Measurements from ENCODE around the gene FAM13A.

The FAM13A gene

GRCh38 chr4:88804234-88804633 lies 252.8 kb downstream of the FAM13A start:
- DNase-seq, result no peak

- no peak for DNase-seq
These were observed 253.3 kb downstream of the FAM13A start for GRCh38 chr4:88803600-88804096.

GRCh38 chr4:88802585-88803286 lies 254.2 kb downstream of the FAM13A start:
- no peak for DNase-seq

- no peak for DNase-seq
These were observed 254.8 kb downstream of the FAM13A start for GRCh38 chr4:88802138-88802537.

- no peak for DNase-seq
These were observed 257.1 kb downstream of the FAM13A start for GRCh38 chr4:88799900-88800299.

- no peak for DNase-seq
These were observed 259.3 kb downstream of the FAM13A start for GRCh38 chr4:88797725-88798124.

- no peak for DNase-seq
These were observed 260.4 kb downstream of the FAM13A start for GRCh38 chr4:88796545-88796944.

GRCh38 chr4:88794952-88795351 lies 262.0 kb downstream of the FAM13A start:
- DNase-seq, result no peak

GRCh38 chr4:88794087-88794690 lies 262.8 kb downstream of the FAM13A start:
- no peak for DNase-seq

- DNase-seq, result no peak
These were observed 263.5 kb downstream of the FAM13A start for GRCh38 chr4:88793475-88793874.

GRCh38 chr4:88792821-88793220 lies 264.2 kb downstream of the FAM13A start:
- no peak for DNase-seq

- no peak for DNase-seq
These were observed 264.7 kb downstream of the FAM13A start for GRCh38 chr4:88792268-88792781.

- no peak for DNase-seq
These were observed 265.7 kb downstream of the FAM13A start for GRCh38 chr4:88791274-88791673.

- no peak for DNase-seq
These were observed 268.1 kb downstream of the FAM13A start for GRCh38 chr4:88788895-88789294.

GRCh38 chr4:88788424-88788823 lies 268.6 kb downstream of the FAM13A start:
- DNase-seq, result no peak

- DNase-seq, result no peak
These were observed 271.0 kb downstream of the FAM13A start for GRCh38 chr4:88786011-88786410.

GRCh38 chr4:88780389-88780788 lies 276.6 kb downstream of the FAM13A start:
- DNase-seq, result no peak

GRCh38 chr4:88779431-88779830 lies 277.6 kb downstream of the FAM13A start:
- no peak for DNase-seq

- no peak for DNase-seq
These were observed 281.5 kb downstream of the FAM13A start for GRCh38 chr4:88775529-88775928.

- DNase-seq, result no peak
These were observed 282.0 kb downstream of the FAM13A start for GRCh38 chr4:88775026-88775425.

GRCh38 chr4:88771883-88772450 lies 285.0 kb downstream of the FAM13A start:
- no peak for DNase-seq

- DNase-seq, result no peak
These were observed 291.3 kb downstream of the FAM13A start for GRCh38 chr4:88765729-88766128.

GRCh38 chr4:88763075-88763474 lies 293.9 kb downstream of the FAM13A start:
- no peak for DNase-seq

Data from CD4-positive, alpha-beta T cell treated with Interleukin-17A for 1 hour (primary cell).